K562 (cell line): ENCODE data around the gene PUSL1.

Experiments used
- CC2D1A ChIP-seq: fragments of 450-650 bp; IDR thresholded peaks from 2 replicates; pipeline ENCODE4 v1.6.1; 2017; ENCODE audit warnings: mild to moderate bottlenecking
- TGIF2 ChIP-seq: sonication (generic); formaldehyde crosslinking; IDR thresholded peaks from 2 replicates; pipeline ENCODE4 v1.8.1; 2022; ENCODE audit warnings: mild to moderate bottlenecking, missing genetic modification reagents, moderate library complexity
- ZNF274 ChIP-seq: IDR thresholded peaks from 2 replicates; pipeline ENCODE4 v1.6.1; 2011; ENCODE audit warnings: low read depth, mild to moderate bottlenecking, low read length, moderate library complexity, borderline replicate concordance
- ZNF407 ChIP-seq: fragments of 450-650 bp; IDR thresholded peaks from 2 replicates; pipeline ENCODE4 v1.6.1; 2016; ENCODE audit warnings: low read depth
- ZNF589 ChIP-seq: fragments of 200-800 bp; sonication (Bioruptor generic); IDR thresholded peaks from 2 replicates; pipeline ENCODE4 v1.6.1; 2016; ENCODE audit warnings: low read depth, missing genetic modification characterization, missing compliant biosample characterization

DNA sequence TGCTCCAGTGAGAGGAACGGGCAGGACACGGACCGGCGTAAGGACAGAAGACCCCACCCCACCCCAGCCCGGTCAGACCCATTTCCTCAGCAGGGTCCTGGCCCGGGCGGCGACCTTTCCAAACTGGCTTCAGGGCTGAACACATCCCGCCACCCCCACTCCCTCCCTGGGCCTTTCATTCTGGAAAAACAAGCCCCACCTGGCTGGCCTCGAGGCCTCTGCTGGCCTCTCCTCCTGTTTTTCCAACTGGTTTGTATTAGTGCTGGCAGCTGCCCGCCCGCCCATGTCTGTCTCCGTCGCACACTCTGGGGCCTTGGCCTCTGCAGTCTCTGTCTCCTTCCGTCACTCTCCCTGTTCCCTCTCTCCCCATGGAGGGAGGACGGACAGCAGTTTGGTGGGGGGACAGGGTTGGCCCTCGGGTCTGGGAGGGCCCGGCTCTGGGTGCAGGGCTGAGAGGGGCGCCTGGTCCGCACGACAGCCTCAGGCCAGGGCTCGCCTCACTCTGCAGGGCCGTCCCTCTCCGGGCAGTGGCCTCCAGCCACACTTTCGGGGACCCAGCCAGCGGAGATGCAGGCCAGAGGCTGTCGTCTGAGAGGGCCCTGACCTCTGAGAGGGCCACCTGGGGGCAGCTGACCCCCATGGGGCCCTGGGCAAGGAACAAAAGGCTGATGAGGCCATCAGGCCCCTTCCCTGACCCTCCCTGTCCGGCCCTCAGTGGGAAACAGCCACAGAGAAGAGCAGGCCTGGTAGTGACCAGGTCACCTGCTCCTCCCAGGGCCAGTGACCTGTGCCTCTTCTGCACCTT lies 51.5 kb downstream of the PUSL1 start:
- no peak for TF ChIP-seq ZNF407
- TF ChIP-seq ZNF589 (CRISPR knock-in tag), result no peak
- no peak for TF ChIP-seq CC2D1A
- TF ChIP-seq ZNF274, result no peak
- no peak for TF ChIP-seq TGIF2
